A204.1 (cell line): ENCODE data around the gene DUOXA1.
"Not testable (repeated sequence)": the region's sequence is repeated elsewhere in the genome, so short reads cannot be mapped to it uniquely, and the experiment has no call there.

Experiments
- FAIRE-seq: peaks from 2 replicates; lab custom pipeline; 2012; peaks lifted over from hg19 to GRCh38; lab: Jason Lieb, UNC

DUOXA1 gene

GRCh38 chr15:45088801-45089711 lies 40.6 kb downstream of the DUOXA1 start:
- FAIRE-seq: no peak

- FAIRE-seq: no peak
These were observed 42.2 kb downstream of the DUOXA1 start for GRCh38 chr15:45087513-45087912.

GRCh38 chr15:45084163-45084562 lies 45.5 kb downstream of the DUOXA1 start:
- no peak for FAIRE-seq

- FAIRE-seq: no peak
These were observed 46.5 kb downstream of the DUOXA1 start for GRCh38 chr15:45083223-45083622.

- not testable (repeated sequence) for FAIRE-seq
These were observed 47.3 kb downstream of the DUOXA1 start for GRCh38 chr15:45082412-45082811.

DNA sequence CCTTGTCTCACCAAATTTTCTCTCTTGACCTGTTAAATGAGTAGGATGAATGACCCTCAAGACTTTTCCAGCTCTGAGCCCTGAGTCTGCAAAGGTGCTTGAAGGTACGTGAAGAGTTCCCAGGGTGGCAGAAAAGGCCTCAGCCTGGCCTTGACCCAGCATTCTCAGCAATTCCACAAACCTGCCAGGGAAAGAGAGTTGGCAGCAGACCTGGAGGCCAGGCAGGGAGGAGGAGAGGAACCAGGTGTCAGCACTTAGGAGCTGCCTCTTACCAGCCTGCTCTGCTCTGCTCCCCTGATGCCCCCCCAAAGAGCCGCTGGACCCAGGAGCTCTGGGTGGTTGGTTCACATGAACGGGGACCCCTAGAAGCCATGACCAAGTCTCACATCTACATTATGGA lies 49.1 kb downstream of the DUOXA1 start:
- FAIRE-seq: not testable (repeated sequence)

DNA sequence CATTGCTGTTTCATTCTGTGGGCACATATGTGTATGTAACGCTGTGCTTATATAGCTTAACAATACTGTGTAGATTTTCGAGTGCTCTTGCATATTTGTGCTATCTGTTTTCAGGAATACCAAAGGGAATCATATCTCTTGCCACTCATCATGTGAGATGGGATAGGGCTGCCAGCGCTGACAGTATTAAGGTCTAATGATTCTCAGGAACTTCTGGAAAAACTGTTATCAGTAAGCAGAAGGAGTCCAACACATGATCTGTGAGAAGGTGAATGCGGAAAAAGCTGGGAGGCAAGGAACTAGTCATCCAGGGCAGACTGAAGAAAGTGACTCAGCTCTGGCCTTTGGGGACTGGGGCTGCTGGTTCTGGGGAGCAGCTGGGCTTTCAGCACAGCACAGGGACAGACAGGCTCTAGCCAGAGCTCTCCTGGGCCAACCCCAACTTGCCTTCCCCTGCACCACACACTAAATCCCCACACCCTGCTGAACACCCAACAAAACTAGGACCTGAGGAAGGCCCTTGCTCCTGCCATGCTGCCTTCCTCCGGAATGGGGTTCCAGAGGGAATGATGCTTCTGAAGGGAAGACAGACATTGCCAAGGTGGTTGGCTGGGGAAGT lies 49.9 kb downstream of the DUOXA1 start:
- FAIRE-seq: not testable (repeated sequence)

GRCh38 chr15:45079201-45079600 lies 50.5 kb downstream of the DUOXA1 start:
- FAIRE-seq: not testable (repeated sequence)

- FAIRE-seq: not testable (repeated sequence)
These were observed 52.3 kb downstream of the DUOXA1 start for GRCh38 chr15:45077391-45077790.

DNA sequence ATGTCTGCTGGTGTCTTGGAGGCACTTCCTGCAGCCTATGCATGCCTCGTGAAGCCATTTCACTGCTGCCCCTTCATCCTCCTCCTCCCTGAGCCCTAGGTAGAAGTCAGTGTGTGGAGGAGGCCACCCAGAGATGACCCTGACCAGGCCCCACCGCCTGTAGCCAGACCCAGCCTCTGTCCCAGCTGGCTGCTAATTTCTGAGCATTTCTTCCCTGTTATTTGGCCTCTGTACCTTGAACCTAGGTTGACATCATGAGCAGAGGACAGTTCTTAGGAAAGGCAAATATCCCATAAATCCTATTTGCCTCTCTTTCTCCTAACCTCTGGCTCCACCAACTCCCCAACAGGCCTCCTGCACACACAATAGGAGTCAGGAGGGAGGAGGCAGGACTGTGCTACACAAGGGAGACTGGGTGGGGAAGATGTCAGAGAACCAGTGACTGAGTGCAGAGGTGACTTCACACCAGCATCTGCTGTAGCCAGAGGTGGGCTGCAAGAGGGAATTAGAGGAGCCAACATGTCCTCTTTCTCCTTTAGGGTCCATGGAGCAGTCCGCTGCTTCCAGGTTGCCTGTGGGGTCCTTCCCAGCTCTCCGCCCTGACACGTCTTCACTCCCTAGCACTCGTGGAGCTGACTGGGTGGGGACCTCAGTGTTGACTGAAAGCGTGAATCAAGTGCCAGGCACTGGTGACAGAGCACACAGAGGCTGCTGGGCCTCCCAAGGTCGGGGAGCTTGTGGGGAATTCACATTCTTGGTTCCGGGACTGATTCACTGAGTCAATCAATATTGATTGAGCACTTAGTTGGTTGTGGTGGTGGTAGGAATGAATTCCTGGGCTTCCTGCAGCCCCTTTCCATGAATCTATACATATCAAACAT lies 54.0 kb downstream of the DUOXA1 start:
- not testable (repeated sequence) for FAIRE-seq

GRCh38 chr15:45073602-45074001 lies 56.1 kb downstream of the DUOXA1 start:
- FAIRE-seq: not testable (repeated sequence)

DNA sequence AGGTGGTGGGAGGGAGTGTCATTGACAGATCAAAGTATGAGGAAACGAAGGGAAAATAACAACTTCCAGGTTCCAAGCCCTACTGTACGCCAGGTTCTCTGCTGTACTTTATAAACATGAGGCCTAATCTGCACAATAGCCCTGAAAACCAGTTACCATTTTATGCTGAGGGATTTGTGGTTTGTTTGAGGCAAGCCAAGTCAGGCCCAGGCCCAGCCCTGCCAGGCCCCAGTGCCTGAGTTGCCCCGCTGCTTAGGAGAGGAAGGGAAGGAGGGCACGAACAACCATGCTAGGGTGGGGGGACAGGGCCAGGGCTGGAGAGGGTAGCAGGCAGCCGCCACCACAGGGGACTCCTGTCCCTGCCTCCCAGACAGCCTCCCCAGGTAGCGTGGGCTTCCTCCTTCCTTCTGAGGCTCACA lies 59.7 kb downstream of the DUOXA1 start:
- FAIRE-seq: not testable (repeated sequence)
